GM12878 (cell line): Measurements from ENCODE around the gene F8A3. TPM values are rescaled to one million over a fixed set of nuclear protein-coding genes. Genes with fewer than 3 reads are reported as not detected.

Experiments used
- ATAC-seq: fragments of 200-7000 bp; cut with Tn5 transposase; 3 replicates; pipeline ENCODE4 v1.9.1; 2020; ENCODE audit warnings: mild to moderate bottlenecking, moderate library complexity
- BruUV-seq: library from RNA; stranded (reverse); fragments of 400-500 nt; replicated peaks from 2 replicates; lab custom pipeline; 2021; lab: Mats Ljungman, UMichigan
- CTCF ChIA-PET: fragments of 300-600 bp; sonication (Branson Sonifier 250); formaldehyde crosslinking; extraction: SDS; loops from one replicate; lab custom pipeline; 2021; ENCODE audit warnings: inconsistent platforms; lab: Yijun Ruan, JAX
- POLR2A ChIA-PET: fragments of 350-600 bp; formaldehyde crosslinking; extraction: SDS; loops from one replicate; lab custom pipeline; 2021; ENCODE audit warnings: inconsistent platforms; lab: Charles Lee
- RAD21 ChIA-PET: fragments of 300-600 bp; sonication (Branson Sonifier 250); formaldehyde crosslinking; loops from one replicate; lab custom pipeline; 2023; ENCODE audit warnings: antibody characterized with exemption; ENCODE audit not compliant: unreplicated experiment; lab: Charles Lee
- SMC1A ChIA-PET: fragments of 300-600 bp; sonication (Branson Sonifier 250); formaldehyde crosslinking; loops from one replicate; lab custom pipeline; 2023; ENCODE audit not compliant: unreplicated experiment, uncharacterized antibody; lab: Charles Lee
- DNase-seq: peaks from one replicate; pipeline ENCODE4 v3.0.0-alpha.2; 2011; ENCODE audit warnings: low read depth, low spot score
- FAIRE-seq: peaks from 3 replicates; lab custom pipeline; 2011; peaks lifted over from hg19 to GRCh38; lab: Jason Lieb, UNC
- H2AFZ ChIP-seq: 2 replicates; pipeline ENCODE4 v1.6.0; 2011; ENCODE audit warnings: low read depth, low read length, control low read depth; ENCODE audit not compliant: control insufficient read depth
- H3K27ac ChIP-seq: 2 replicates; pipeline ENCODE4 v1.5.1; 2011; ENCODE audit warnings: control low read depth; ENCODE audit not compliant: control insufficient read depth, insufficient read depth
- H3K27me3 ChIP-seq, 2 experiments: replicated peaks in 1 of 2; 2 replicates each; pipeline versions ENCODE4 v1.6.0 to v1.6.1; 2011; ENCODE audit warnings: low read length in 1 of 2; ENCODE audit not compliant: control insufficient read depth in 2 of 2, insufficient read depth in 2 of 2
- H3K36me3 ChIP-seq, 2 experiments: 2 replicates each; pipeline ENCODE4 v1.5.1; 2011; ENCODE audit warnings: low read length in 1 of 2; ENCODE audit not compliant: control insufficient read depth in 2 of 2, insufficient read depth in 2 of 2
- H3K4me1 ChIP-seq: 2 replicates; pipeline ENCODE4 v1.6.1; 2011; ENCODE audit warnings: mild to moderate bottlenecking, low read length, moderate library complexity, mixed read lengths; ENCODE audit not compliant: control insufficient read depth, insufficient read depth
- H3K4me2 ChIP-seq: 2 replicates; pipeline ENCODE4 v1.6.0; 2011; ENCODE audit warnings: control low read depth; ENCODE audit not compliant: control insufficient read depth, insufficient read depth
- H3K4me3 ChIP-seq: fragments of 200-600 bp; sonication (generic); 2 replicates; pipeline ENCODE4 v1.5.1; 2016
- H3K79me2 ChIP-seq: 2 replicates; pipeline ENCODE4 v1.6.0; 2011; ENCODE audit warnings: low read length; ENCODE audit not compliant: control insufficient read depth, insufficient read depth
- H3K9ac ChIP-seq: 2 replicates; pipeline ENCODE4 v1.8.0; 2011; ENCODE audit warnings: low read length, control low read depth, mixed read lengths; ENCODE audit not compliant: control insufficient read depth, insufficient read depth
- H3K9me3 ChIP-seq: replicated peaks from 3 replicates; pipeline ENCODE4 v1.5.1; 2011; ENCODE audit warnings: mild to moderate bottlenecking, low read length; ENCODE audit not compliant: control insufficient read depth, insufficient read depth
- H4K20me1 ChIP-seq: 2 replicates; pipeline ENCODE4 v1.6.0; 2011; ENCODE audit not compliant: control insufficient read depth, insufficient read depth
- BRCA1 ChIP-seq: IDR thresholded peaks from 2 replicates; pipeline ENCODE4 v1.6.1; 2011; ENCODE audit warnings: low read depth, low read length, improper control_type of control experiment
- CHD4 ChIP-seq: fragments of 200-600 bp; sonication (generic); IDR thresholded peaks from 2 replicates; pipeline ENCODE4 v1.6.1; 2016; ENCODE audit warnings: mild to moderate bottlenecking
- CUX1 ChIP-seq: IDR thresholded peaks from 2 replicates; pipeline ENCODE4 v1.6.1; 2012; ENCODE audit warnings: improper control_type of control experiment, low read depth, low read length; ENCODE audit not compliant: insufficient replicate concordance
- IKZF1 ChIP-seq: fragments of 450-650 bp; conservative IDR thresholded peaks from 2 replicates; pipeline ENCODE4 v1.6.1; 2017; ENCODE audit warnings: antibody characterized with exemption, mild to moderate bottlenecking
- MEF2B ChIP-seq: fragments of 450-650 bp; IDR thresholded peaks from 2 replicates; pipeline ENCODE4 v1.6.1; 2018; ENCODE audit warnings: mild to moderate bottlenecking, moderate library complexity; ENCODE audit not compliant: partially characterized antibody, poor library complexity, severe bottlenecking
- MYC ChIP-seq: IDR thresholded peaks from 2 replicates; pipeline ENCODE4 v1.6.1; 2011; ENCODE audit warnings: mild to moderate bottlenecking, low read length, moderate library complexity, inconsistent platforms; ENCODE audit not compliant: insufficient read depth, insufficient replicate concordance, insufficient read length, severe bottlenecking
- NFXL1 ChIP-seq: fragments of 450-650 bp; IDR thresholded peaks from 2 replicates; pipeline ENCODE4 v1.6.1; 2017; ENCODE audit warnings: antibody characterized with exemption, mild to moderate bottlenecking, borderline replicate concordance
- RAD21 ChIP-seq: IDR thresholded peaks from 2 replicates; pipeline ENCODE4 v1.6.1; 2011; ENCODE audit warnings: mild to moderate bottlenecking, low read depth, low read length, moderate library complexity; ENCODE audit not compliant: insufficient read depth
- RAD51 ChIP-seq: fragments of 450-650 bp; IDR thresholded peaks from 2 replicates; pipeline ENCODE4 v1.6.1; 2016; ENCODE audit warnings: moderate library complexity, mild to moderate bottlenecking, inconsistent platforms
- RELA ChIP-seq: fragments of 450-650 bp; IDR thresholded peaks from 2 replicates; pipeline ENCODE4 v1.8.0; 2014; ENCODE audit warnings: borderline replicate concordance; ENCODE audit not compliant: partially characterized antibody
- REST ChIP-seq: IDR thresholded peaks from 2 replicates; pipeline ENCODE4 v1.6.1; 2012; ENCODE audit warnings: mild to moderate bottlenecking, low read depth, low read length
- STAT1 ChIP-seq: fragments of 450-650 bp; conservative IDR thresholded peaks from 2 replicates; pipeline ENCODE4 v1.6.1; 2014; ENCODE audit warnings: antibody characterized with exemption, mild to moderate bottlenecking
- ZBED1 ChIP-seq: IDR thresholded peaks from 2 replicates; pipeline ENCODE4 v1.6.1; 2016; ENCODE audit warnings: borderline replicate concordance
- ZNF274 ChIP-seq: IDR thresholded peaks from one replicate; pipeline ENCODE4 v1.8.0; 2011; ENCODE audit not compliant: insufficient read length, insufficient read depth
- in situ Hi-C: fragments of 300-500 bp; cut with MboI; formaldehyde crosslinking; loops from 9 replicates; pipeline ENCODE4 v1.14.3; 2018; ENCODE audit warnings: mixed read lengths
- intact Hi-C: fragments of 100-400 bp; cut with micrococcal nuclease; formaldehyde crosslinking; loops from one replicate; pipeline ENCODE4 v1.14.2; 2022; ENCODE audit not compliant: unreplicated experiment
- polyA plus RNA-seq, 11 experiments: library from polyadenylated mRNA; depleted of rRNA in 4 of 11; unstranded in 6 of 11; stranded (reverse) in 5 of 11; fragments of >200 nt; fragmentation: Nextera tagmentation in 4 of 11; fragmentation: Illumina TruSeq in 1 of 11; extraction: Ambion mirVana in 4 of 11; extraction: Trizol in 1 of 11; gene quantifications; 1 replicate in 1 of 11; 2 replicates in 10 of 11; pipeline versions ENCODE4 v1.2.1 to v1.2.3, GENCODE V29; 2011 to 2016; ENCODE audit warnings: inconsistent platforms in 2 of 11, missing spikeins in 2 of 11, low read depth in 1 of 11
- total RNA-seq, 4 experiments: library from RNA; depleted of rRNA in 3 of 4; stranded (reverse); fragments of >200 nt in 3 of 4; fragmentation: Illumina TruSeq in 1 of 4; extraction: Trizol in 1 of 4; gene quantifications; 2 replicates each; pipeline versions ENCODE4 v1.2.1 to v1.2.3, GENCODE V29; 2013 to 2021
- TF ChIP-seq, protein P1 (sequence below): fragments of 150-350 bp; IDR thresholded peaks from 2 replicates; pipeline ENCODE4 v1.6.1; 2014; ENCODE audit warnings: mild to moderate bottlenecking, low read depth, low read length

The F8A3 gene
- total and polyA plus RNA-seq, 10 of the 15 experiments (the other 5 are each of a cell fraction or from before 2014, with no cell fraction given): 0.04 to 2.4 (median 0.28) TPM; not detected in 3

DNA sequence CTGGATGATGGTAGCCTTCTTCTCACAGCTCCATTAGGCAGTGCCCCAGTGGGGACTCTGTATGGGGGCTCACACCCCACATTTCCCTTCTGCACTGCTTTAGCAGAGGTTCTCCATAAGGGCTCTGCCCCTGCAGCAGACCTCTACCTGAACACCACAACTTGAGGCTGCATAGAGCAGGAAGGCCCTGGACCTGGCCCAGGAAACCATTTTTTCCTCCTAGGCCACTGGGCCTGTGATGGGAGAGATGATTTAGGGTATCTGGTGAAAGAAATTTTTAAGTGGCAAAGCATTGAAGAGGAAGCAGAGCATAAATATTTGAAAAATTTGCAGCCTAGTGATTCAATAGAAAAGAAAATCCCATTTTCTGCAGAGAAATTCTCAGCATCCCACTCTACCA, 17.3 kb downstream of the F8A3 start:
- POLR2A ChIA-PET: no interaction called here
- no peak overlapping the region for H2AFZ ChIP-seq
- no peaks in the 10 kb centered on the region for H4K20me1 ChIP-seq
- H3K36me3 ChIP-seq: no peaks in the 10 kb centered on the region
- H3K27ac ChIP-seq: no peak overlapping the region
- no peak overlapping the region for H3K4me3 ChIP-seq
- no peak overlapping the region for H3K4me2 ChIP-seq
- H3K4me1 ChIP-seq: no peaks in the 10 kb centered on the region
- in situ Hi-C loops: no loop called here
- intact Hi-C loops: no loop called here
- DNase-seq (no peak), ATAC-seq (no peak), FAIRE-seq (no peak)
- CTCF ChIA-PET: no interaction called here
- no peak overlapping the region for H3K9ac ChIP-seq
- no peaks in the 10 kb centered on the region for H3K27me3 ChIP-seq
- RAD21 ChIA-PET: no interaction called here
- SMC1A ChIA-PET: no interaction called here
- H3K79me2 ChIP-seq: no peaks in the 10 kb centered on the region
- BruUV-seq: no TSS peak
- H3K9me3 ChIP-seq: peaks cover 4% of the 10 kb centered on the region; the same call in 2 of the 3 replicates
- no peak for TF ChIP-seq CUX1
- no peak for TF ChIP-seq MYC
- no peak for TF ChIP-seq NFXL1
- TF ChIP-seq IKZF1: no peak
- no peak for TF ChIP-seq REST
- TF ChIP-seq MEF2B: no peak
- TF ChIP-seq RAD21: no peak
- no peak for TF ChIP-seq BRCA1
- TF ChIP-seq, protein P1, sequence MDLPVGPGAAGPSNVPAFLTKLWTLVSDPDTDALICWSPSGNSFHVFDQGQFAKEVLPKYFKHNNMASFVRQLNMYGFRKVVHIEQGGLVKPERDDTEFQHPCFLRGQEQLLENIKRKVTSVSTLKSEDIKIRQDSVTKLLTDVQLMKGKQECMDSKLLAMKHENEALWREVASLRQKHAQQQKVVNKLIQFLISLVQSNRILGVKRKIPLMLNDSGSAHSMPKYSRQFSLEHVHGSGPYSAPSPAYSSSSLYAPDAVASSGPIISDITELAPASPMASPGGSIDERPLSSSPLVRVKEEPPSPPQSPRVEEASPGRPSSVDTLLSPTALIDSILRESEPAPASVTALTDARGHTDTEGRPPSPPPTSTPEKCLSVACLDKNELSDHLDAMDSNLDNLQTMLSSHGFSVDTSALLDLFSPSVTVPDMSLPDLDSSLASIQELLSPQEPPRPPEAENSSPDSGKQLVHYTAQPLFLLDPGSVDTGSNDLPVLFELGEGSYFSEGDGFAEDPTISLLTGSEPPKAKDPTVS: no peak
- TF ChIP-seq RELA: no peak
- no peak for TF ChIP-seq RAD51
- no peak for TF ChIP-seq ZBED1
- TF ChIP-seq ZNF274: no peak
- no peak for TF ChIP-seq CHD4
- no peak for TF ChIP-seq STAT1
